ENCODE measurements around the gene NTRK1. TPM values are rescaled to one million over a fixed set of nuclear protein-coding genes. Genes with fewer than 3 reads are reported as not detected.

The NTRK1 gene
- total RNA-seq, 2 donors from 2014 or later = 2.1 to 2.5 TPM

DNA sequence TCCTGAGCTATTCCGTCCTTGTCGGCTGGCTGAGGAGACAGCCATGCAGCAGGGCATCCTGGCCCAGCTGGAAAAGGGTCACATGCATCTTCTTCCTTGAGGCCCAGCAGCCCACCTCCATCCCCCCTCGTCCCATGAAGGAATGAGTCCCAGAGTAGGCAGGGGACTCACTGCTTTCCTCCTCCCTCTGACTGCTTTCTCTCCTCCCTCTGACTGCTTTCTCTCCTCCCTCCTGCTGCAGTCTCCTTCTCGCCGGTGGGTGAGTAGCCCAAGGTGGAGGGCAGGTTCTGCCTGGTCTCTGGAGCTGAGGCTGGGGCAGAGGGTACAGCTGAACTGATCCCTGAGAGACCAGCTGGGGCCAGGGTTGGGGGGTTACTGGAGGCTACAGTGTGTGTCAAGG is 13.5 kb downstream of the NTRK1 start:
- ATAC-seq (no peak), DNase-seq (no peak)
- intact Hi-C loops (cut with DNase I) = no loop called here

DNA sequence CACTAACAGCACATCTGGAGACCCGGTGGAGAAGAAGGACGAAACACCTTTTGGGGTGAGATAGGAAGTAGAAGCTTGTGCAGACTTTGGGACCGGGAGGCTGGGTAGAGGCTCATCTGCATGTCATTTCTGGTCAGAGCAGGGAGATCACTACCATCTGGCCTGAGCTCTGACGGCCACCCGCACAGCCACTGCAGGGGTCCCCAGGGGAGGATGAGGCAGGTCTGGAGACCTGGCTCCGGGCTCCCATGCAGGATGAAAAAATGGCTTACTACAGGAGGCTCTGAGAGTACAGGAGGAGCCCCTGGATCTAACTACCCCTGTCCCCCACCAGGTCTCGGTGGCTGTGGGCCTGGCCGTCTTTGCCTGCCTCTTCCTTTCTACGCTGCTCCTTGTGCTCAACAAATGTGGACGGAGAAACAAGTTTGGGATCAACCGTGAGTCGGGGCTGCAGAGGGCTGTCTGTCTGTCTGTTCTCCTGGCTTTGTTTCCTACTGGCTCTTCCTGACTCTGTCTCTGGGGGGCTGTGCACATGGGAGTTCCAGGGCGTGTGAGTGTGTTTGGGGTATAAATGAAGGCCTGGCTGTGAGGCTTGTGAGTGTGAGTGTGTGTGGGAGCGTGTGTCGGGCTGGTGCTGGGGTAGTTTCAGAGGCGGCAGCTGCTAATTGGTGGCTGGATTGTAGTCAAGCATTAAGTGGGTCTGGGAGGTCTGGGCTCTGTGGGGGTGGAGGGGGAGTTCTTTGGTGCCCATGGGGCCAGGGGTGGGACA is 14.1 kb downstream of the NTRK1 start:
- DNase-seq = no peak
- intact Hi-C loops (cut with DNase I) = no loop called here
- ATAC-seq = no peak

DNA sequence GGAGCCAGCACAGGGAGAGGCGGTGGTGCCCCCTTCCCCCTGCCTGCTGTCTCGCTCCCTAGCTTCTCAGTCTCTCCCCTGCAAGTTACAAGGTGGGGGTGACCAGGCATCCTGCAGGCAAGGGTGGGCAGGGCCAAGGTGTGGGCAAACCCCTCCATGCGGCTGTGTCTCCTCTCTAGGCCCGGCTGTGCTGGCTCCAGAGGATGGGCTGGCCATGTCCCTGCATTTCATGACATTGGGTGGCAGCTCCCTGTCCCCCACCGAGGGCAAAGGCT is 14.6 kb downstream of the NTRK1 start:
- no peak for ATAC-seq
- intact Hi-C loops (cut with DNase I) = no loop called here
- DNase-seq = no peak

DNA sequence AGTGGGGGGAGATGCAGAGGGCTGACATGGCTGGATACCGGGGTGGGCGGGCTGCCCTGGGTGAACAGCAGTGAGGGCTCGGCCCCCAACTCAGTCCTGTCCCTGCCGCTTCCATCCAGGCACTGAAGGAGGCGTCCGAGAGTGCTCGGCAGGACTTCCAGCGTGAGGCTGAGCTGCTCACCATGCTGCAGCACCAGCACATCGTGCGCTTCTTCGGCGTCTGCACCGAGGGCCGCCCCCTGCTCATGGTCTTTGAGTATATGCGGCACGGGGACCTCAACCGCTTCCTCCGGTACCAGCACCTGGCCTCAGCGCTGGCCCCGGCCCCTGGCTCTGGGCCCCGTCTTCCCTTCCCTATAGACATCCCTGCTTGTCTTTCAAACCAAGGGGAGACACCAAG is 15.6 kb downstream of the NTRK1 start:
- intact Hi-C loops (cut with DNase I) = no loop called here
- ATAC-seq (no peak), DNase-seq (no peak)

DNA sequence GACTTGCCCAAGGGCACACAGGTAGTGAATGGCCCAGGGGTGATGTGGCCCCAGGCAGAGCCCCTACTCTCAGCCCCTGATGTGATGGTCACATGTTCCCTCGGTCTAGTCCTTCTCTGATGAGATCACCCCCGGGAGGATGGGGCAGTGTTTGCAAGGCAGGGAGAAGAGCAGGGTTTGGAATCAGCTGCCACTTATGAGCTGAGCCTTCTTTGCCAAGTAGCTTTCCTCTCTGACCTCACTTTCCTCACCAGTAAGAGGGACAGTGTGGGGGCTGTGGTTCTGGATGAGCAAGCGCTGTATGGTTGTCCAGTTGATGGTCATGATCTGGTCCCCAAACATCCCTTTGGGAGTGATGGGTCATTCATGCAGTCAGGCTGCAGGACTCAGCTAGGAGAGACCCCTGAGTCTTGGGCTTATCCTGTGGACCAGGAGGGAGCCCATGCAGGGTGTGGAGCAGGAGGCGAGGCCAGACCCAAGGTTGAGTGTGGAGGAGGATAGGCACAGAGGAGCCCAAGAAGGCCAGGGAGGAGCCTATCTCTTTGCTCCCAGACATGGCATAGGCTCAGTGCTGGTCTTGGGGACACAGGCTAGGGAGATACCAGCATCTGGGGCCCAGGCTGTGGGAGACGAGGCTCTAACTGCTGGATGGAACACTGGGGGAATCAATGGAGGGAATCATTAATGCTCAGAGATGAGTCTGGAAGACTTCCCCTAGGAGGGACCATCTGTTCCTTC is 16.9 kb downstream of the NTRK1 start:
- ATAC-seq = no peak
- intact Hi-C loops (cut with DNase I) = no loop called here

DNA sequence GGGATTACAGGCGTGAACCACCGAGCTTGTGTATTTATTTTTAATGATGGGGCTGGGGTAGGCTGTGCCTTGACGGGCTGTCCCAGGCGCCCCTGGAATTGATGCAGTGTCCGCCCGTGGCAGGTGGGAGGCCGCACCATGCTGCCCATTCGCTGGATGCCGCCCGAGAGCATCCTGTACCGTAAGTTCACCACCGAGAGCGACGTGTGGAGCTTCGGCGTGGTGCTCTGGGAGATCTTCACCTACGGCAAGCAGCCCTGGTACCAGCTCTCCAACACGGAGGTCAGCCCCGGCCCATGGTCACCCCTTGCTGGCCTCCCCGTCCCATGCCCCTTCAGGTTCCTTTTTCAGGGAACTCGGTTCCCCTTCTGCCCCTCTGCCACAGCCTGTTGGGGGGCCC is 19.2 kb downstream of the NTRK1 start:
- intact Hi-C loops (cut with DNase I) = no loop called here

More for the DNA sequence above, 16.9 kb downstream of the NTRK1 start:
- no peak for DNase-seq

DNA sequence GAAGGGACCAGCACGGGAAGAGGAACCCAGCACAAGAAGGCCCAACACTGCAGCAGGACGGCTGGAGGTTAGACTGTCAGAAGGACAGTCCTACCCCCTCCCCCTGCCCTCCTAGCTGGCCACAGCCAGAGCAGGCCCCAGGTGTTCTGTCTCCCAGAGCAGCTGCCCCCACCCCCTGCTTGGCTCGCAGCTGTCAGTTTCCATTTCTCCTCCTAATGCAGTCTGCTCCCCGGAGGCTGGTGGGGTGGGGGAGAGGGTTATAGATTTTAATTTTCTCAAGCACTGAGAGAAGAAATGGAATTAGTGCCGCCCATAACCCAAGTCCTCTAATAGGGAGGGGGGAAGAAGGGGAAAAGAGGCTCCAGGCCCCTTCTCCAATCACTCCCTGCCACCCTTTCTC is 19.8 kb downstream of the NTRK1 start:
- DNase-seq (no peak), ATAC-seq (no peak)
- intact Hi-C loops (cut with DNase I) = no loop called here

More for the DNA sequence above, 19.2 kb downstream of the NTRK1 start:
- ATAC-seq (no peak), DNase-seq (no peak)

DNA sequence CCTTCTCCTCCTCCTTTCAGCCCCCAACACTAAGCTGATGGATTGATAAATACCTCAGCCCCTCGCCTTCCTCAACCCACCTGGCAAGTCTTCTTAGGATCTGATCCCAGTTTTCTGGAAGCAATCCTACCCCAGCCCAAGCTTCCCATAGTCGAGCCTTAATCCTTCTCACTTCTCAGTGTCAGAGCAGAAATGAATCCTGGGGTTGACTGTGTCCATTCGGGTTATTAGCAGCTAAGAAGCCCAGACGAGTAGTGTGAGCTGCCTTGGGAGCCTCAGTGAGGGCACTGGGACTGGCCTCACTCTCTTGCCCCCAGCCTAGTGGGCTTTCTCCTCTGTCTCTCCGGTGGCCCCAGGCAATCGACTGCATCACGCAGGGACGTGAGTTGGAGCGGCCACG is 20.4 kb downstream of the NTRK1 start:
- no peak for ATAC-seq
- DNase-seq = no peak
- intact Hi-C loops (cut with DNase I) = no loop called here

DNA sequence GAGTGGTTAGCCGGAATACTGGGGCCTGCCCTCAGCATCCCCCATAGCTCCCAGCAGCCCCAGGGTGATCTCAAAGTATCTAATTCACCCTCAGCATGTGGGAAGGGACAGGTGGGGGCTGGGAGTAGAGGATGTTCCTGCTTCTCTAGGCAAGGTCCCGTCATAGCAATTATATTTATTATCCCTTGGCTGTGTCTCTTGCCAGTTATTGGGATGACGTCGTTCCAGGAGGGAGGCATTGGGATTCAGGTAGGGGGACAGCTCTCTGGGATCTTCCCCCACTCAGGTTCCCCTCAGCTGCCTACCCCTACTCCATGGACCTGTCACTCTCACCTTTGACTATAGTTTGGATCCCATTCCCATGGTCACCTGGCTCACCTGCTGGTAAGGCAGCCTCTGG is 21.0 kb downstream of the NTRK1 start:
- intact Hi-C loops (cut with DNase I) = no loop called here
- DNase-seq (no peak), ATAC-seq (no peak)

DNA sequence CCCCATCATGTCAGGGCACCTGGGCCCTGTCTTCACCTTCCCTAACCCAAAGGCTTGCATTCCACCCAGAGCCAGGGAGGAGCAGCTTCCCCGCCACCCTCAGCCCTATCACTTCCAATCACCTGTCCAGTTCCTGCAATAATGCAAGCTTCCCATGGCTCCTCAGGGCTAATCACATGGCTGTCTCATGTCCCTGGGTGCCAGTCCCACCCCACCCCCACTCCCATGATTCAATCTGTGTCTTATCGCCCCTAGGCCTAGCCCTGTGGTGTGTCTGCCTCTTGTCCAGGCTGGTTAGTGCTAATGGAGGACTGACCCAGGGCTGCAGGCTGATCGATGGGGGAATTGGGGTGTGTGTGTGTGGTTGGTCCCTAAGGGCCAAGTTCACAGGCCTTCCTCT is 21.9 kb downstream of the NTRK1 start:
- DNase-seq (no peak), ATAC-seq (no peak)
- intact Hi-C loops (cut with DNase I) = no loop called here

DNA sequence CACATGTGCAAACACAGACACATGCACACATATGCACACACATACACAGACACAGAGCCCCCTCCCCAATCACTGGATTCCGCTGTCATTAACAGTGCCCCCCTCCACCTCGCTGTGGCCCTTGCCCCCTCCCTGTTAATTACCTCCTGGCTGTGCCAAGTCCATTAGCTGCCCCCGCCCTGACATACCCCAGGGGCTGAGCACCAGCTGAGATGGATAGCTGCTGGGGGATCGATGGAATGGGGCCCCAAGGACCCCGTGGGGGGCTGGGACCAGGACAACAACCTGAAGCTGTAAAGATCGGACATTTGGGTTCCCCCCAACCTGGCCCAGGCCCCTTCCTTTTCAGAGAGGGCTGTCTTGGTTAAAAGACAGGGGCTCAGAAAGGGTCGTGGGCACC is 23.3 kb downstream of the NTRK1 start:
- ATAC-seq (no peak), DNase-seq (no peak)
- intact Hi-C loops (cut with DNase I) = no loop called here

DNA sequence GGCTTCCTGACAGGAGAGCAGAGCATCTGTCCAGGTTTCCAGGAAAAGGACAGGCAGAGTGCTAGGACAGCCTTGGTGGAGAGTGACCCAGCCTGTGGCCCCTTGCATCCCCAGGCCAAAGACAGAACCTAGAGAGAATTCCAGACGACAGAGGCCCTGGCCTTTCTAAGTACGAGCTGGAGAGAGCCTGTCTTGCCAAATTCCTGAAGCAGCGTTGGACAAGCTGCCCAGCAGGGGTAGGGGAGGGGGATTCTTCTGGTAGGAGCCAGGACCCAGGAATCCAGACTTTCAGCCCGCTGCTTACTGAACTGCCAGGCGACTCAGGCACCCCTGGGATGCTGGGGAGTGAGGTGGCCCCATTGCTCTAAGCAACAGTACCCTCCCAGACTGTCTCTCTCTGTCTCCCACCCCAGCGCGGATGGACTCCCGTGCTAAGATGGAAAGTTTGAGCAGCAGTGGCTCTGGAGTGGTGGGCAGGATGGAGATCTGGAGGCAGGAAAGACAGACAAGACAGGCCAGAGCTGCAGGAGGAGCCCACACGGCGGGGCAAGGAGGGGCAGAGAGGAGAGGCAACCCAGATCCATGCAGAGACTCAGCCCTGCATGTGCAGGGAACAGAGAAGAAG is 24.0 kb downstream of the NTRK1 start:
- intact Hi-C loops (cut with DNase I) = no loop called here
- ATAC-seq (no peak), DNase-seq (no peak)

DNA sequence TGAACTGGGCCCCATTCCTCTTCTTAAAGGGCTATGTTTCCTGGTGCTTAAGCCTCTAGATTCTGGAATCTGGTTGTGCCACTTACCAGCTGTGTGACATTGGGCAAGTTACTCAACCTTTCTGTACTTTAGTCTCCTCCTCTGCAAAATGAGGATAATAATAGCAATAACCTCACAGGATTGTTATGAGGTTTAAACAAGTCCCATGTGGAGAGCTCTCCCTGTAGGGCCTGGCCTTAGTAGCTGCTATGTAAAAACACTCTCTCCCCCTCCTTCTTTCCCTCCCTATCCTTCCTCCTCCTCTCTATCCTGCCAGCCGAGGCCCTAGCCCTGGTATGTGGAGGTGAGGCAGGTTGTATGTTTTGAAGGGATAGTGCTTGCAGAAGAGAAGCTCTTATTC is 24.6 kb downstream of the NTRK1 start:
- no peak for DNase-seq
- intact Hi-C loops (cut with DNase I) = no loop called here
- ATAC-seq = no peak

DNA sequence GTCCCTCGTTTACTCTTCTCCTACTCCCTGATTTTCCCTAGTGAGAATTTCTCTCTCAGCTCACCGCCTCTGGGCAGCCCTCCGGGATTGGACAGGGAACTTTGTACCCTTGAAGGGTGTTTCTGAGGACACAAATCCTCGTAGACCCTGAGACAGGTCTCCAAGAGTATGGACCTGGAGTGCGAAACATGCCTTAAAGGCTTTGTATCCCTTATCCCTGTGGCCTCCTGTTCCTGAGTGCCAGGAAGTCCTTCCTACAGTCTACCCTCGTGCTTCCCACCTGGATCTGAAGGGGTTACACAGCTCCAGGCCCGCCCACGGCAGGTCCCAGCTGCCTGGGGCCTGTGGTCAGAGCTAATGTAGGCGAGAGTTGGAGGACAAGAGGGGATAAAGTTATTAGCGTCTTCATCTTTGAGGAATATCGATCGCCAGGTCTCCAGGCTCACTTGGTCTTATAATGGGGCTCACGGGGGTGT is 25.3 kb downstream of the NTRK1 start:
- no peak for DNase-seq
- ATAC-seq = no peak
- intact Hi-C loops (cut with DNase I) = no loop called here

DNA sequence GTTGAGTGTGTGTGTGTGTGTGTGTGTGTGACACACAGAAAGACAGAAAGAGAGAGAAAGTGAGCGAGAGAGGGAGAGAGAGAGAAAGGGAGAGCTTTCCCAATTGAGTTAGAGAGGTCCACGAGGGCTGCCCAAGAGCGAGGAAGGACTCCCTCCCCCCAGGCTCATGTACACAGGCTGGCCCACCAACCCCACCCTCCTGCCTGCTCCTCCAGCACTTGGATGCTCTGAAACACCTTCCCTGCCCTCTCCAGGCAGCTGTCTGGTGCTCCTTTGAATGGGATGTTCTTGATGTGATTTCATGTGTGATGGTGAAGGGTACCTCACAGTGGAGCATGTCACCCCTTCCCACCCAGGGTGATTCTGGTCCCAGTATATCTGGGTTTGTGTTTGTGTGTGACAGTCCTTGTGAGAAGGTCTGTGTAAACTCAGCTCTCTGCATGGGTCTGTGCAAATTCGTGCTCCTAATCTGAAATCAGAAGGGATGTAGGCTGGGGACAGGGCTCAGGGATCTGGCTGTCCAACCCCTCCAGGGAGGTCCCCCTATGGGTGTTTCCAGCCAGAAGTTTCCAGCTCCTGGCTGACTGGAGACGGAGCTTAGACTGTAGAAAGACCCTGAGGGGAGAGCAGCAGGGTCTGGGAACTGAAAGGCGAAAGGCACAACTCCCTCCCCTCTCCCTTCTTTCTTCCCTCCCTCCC is 26.1 kb downstream of the NTRK1 start:
- no peak for ATAC-seq
- intact Hi-C loops (cut with DNase I) = no loop called here
- DNase-seq = no peak

DNA sequence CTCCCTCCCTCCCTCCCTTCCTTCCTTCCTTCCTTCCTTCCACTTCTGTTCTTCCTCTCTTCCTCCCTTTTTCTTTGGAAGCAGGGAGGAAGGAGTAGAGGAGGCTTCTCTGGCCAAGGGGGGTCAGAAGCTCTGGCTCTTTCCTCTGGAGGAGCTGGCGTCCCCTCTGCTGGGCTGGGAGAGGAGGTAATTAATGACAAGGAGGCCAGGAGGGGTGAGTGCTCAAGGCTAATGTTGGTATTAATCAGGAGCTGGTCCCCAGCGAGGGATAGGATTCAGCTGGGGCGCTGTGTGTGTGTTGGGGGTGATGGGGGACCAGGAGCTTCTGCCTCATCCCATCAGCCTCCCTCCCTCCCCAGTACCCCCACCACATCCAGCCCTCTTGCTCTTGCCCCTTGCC is 26.7 kb downstream of the NTRK1 start:
- DNase-seq = no peak
- intact Hi-C loops (cut with DNase I) = no loop called here
- ATAC-seq = no peak

DNA sequence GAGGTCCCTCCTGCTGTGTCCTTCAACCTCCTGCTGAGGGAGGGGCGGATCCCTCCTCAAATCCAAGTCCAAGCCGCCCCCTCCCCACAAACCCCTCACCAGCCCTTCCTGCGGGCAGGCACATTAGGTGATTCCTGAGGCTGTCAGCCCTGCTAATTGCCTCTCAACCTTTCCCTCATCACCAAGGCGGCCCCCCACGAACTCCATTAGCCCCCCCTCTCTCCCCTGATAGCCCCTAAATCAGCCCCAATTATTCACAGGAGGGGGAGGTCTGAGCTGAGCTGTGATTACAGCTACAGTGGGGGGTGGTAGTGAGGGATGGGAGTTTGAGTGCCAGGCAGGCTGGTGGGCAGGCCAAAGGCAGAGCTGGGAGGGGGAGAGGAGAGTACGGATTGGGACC is 27.1 kb downstream of the NTRK1 start:
- DNase-seq (no peak), ATAC-seq (no peak)
- intact Hi-C loops (cut with DNase I) = no loop called here

DNA sequence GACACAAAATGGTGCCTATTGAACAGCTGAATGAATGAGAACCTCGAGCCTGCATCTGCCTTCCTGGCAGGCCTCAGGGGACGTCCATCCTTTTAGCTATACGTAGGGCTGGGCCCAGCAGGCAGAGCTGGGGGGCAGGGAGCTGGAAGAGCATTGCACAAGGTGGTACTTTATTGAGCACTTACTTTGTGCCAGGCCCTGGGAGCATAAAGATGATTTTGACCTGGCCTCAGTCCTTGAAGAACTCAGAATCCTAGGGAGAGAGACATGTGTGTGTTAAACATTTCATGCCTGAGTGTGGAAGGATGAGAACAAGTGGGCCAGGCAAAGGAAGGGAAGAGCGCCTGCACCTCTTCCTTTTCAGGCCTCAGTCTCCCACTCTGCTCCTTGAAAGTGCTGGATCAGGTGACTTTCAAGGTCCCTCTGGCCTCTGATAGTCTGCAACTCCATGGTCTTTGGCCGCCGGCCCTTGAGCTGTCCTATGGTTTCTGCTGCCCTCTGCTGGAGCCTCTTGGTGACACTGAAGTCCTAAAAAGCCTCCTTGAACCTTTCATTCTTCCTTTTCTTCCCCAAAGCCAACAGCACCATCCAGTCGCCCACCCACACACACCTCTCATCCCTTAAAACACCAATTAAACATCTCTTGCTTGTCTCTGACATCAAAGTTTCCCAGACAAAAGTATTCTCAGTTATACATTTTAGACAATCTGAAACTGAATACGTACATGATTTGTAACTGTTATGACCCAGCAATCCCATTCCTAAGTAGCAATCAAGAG is 29.3 kb downstream of the NTRK1 start:
- ATAC-seq (peak; percentile 11 to 23), DNase-seq (peak; percentile 88)
- intact Hi-C loops (cut with DNase I) = loop anchor here (1.0 to 5.0 kb wide), 4 partner anchors 37 to 201 kb away; no protein-coding TSS in a partner anchor
